ENCODE measurements around the gene ATP6V0C.
"Not testable (repeated sequence)": the region's sequence is repeated elsewhere in the genome, so short reads cannot be mapped to it uniquely, and the experiment has no call there.

ATP6V0C gene

DNA sequence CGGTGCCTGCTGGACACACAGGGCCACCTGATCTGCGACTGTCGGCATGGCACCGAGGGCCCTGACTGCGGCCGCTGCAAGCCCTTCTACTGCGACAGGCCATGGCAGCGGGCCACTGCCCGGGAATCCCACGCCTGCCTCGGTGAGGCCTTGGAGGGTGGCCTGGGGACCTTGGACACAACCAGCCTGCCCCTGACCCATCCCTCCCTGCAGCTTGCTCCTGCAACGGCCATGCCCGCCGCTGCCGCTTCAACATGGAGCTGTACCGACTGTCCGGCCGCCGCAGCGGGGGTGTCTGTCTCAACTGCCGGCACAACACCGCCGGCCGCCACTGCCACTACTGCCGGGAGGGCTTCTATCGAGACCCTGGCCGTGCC is 41.3 kb upstream of the ATP6V0C start:
- H3K36me3 Mint-ChIP-seq, result peaks cover 2% of the 10 kb centered on the region
- H3K27ac Mint-ChIP-seq, result no peak overlapping the region
- DNase-seq (ENCODE audit: low spot score in 2 of 2) (no peak), ATAC-seq (no peak)
- H3K4me1 Mint-ChIP-seq, result peaks cover 36% of the 10 kb centered on the region
- peak overlapping the region; percentile 71 for H3K4me3 Mint-ChIP-seq
- no peaks in the 10 kb centered on the region for H3K9me3 Mint-ChIP-seq

GRCh38 chr16:2472885-2473445 is 40.8 kb upstream of the ATP6V0C start:
- peaks cover 7% of the 10 kb centered on the region for H3K36me3 Mint-ChIP-seq
- no peak overlapping the region for H3K27ac Mint-ChIP-seq
- no peak for DNase-seq (ENCODE audit: low spot score in 2 of 2)
- H3K4me1 Mint-ChIP-seq, result peaks cover 41% of the 10 kb centered on the region
- H3K9me3 Mint-ChIP-seq, result no peaks in the 10 kb centered on the region
- ATAC-seq, result no peak
- H3K4me3 Mint-ChIP-seq, result peak overlapping the region; percentile 71

DNA sequence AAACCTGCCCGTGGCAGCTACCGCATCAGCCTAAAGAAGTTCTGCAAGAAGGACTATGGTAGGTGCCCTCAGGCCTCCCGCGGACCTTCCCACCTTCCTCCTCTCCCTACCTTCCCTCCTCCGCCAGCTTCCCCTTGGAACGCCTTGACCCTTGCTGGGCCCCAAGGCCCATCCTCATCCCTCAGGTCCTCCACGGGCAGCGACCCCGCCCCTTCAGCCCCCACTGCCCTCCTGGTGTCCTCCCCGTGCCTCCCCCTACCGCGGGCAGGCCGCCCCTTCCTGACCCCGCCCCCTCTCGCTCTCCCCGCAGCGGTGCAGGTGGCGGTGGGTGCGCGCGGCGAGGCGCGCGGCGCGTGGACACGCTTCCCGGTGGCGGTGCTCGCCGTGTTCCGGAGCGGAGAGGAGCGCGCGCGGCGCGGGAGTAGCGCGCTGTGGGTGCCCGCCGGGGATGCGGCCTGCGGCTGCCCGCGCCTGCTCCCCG is 40.3 kb upstream of the ATP6V0C start:
- Mint-ChIP-seq H3K36me3 (peaks cover 12% of the 10 kb centered on the region), H3K4me3 (peak overlapping the region; percentile 71), H3K9me3 (no peaks in the 10 kb centered on the region), H3K27ac (no peak overlapping the region), H3K4me1 (peaks cover 37% of the 10 kb centered on the region)
- no peak for ATAC-seq
- no peak for DNase-seq (ENCODE audit: low spot score in 2 of 2)

DNA sequence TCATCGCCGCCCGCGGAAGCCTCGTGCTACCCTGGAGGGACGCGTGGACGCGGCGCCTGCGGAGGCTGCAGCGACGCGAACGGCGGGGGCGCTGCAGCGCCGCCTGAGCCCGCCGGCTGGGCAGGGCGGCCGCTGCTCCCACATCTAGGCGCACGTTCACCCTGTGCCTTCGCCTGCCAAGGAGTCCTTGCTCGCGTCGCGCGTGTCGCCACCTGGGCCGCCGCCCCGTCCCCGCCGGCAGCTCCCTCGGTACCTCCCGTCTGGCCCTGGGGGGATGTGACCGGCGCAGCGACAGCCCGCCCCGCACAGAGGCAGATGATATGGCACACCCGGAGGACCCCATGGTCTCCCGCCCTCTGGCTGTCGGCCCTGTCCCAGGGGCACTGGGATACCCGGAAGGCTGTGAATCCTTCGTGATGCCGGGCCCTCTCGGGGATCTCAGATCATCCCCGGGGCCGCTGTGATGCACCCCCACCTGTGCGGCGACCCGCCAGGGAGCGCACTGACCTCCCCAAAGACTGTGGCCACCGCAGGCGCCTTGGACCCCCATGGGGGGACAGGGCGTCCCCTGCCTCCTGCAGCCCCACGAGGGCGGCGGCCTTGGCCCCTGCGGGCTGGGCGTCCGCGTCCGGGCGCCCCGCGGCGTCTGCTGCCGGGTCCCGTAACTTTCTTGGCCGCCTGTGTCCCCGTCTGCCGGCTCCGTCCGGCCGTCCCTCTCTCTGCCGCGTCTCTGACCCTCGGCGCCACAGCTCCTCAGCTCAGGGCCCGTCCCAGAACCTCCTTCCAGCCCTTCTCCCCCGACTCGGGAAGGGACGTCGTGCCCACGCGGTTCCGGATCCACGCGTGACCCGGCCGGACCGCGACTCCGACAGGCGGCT is 39.5 kb upstream of the ATP6V0C start:
- DNase-seq (ENCODE audit: low spot score in 2 of 2) (peak; percentile 46 to 78), ATAC-seq (peak; percentile 71)
- Mint-ChIP-seq H3K4me3 (peak overlapping the region; percentile 71), H3K9me3 (no peaks in the 10 kb centered on the region), H3K27ac (no peak overlapping the region), H3K4me1 (peaks cover 35% of the 10 kb centered on the region), H3K36me3 (peaks cover 13% of the 10 kb centered on the region)

- DNase-seq (ENCODE audit: low spot score in 2 of 2) (peak; percentile 92 to 93), ATAC-seq (peak; percentile 78)
- Mint-ChIP-seq H3K4me3 (peak within 1 kb of the TSS; percentile 71), H3K36me3 (peaks cover 13% of the 10 kb centered on the region), H3K27ac (no peak within 1 kb of the TSS), H3K9me3 (no peaks in the 10 kb centered on the region), H3K4me1 (peaks cover 30% of the 10 kb centered on the region)
Observed at GRCh38 chr16:2474877-2475412, 38.8 kb upstream of the ATP6V0C start, which contains the start of gene TBC1D24. TSS of gene TBC1D24 (plus strand) at chr16:2475127. CDS start at chr16:2496149, 21,022 bp downstream.

DNA sequence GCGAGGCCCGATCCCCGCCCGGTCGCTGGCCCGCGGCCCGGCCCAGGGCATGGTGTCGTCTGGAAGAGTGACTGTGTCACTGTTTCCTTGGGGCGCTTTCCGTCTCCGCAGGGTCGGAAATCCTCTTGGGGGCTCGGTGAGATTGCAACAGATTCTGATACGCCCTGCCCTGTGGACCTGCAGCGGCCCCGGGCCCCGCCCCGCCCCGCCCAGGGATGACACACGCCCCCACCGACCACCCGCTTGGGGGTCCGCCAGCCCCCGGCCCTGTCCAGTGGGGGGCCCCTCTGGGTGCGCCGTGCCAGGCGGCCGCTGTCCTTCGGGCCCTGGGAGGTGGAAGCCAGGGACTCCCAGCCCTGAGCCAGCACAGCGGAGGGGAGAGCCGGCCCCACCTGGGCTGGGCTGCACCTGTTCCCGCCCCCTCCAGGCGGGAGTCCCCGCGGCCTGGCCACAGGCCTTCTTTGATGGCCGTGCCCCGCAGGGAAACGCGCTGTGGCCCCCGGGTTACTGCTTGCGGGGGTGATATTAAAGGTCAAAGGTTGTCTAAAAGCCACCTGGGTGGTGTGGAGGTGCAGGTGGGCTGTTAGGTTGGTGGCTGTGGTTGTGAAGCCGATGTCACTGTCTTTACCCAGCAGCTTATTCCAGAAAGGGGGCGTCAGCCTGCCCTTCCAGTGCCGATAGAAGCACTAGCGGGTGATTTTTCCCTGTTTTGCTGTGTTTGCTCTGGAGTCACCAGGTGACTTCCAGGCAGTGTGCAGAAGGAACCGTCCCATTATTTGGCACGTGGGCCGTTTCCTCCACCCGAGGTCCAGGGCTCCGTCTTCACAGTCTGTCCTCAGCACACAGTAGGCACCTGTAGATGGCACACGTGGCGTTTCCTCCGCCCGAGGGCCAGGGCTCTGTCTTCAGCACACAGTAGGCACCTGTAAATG is 38.1 kb upstream of the ATP6V0C start:
- Mint-ChIP-seq H3K27ac (no peak overlapping the region), H3K4me3 (peak overlapping the region; percentile 71), H3K4me1 (peaks cover 27% of the 10 kb centered on the region), H3K9me3 (no peaks in the 10 kb centered on the region), H3K36me3 (peaks cover 13% of the 10 kb centered on the region)
- DNase-seq (ENCODE audit: low spot score in 2 of 2) (no peak), ATAC-seq (peak; percentile 43)

GRCh38 chr16:2476345-2476720 is 37.4 kb upstream of the ATP6V0C start:
- Mint-ChIP-seq H3K36me3 (peaks cover 13% of the 10 kb centered on the region), H3K4me1 (peaks cover 27% of the 10 kb centered on the region), H3K27ac (no peak overlapping the region), H3K9me3 (no peaks in the 10 kb centered on the region), H3K4me3 (peak overlapping the region; percentile 71)
- no peak for DNase-seq (ENCODE audit: low spot score in 2 of 2)
- no peak for ATAC-seq

GRCh38 chr16:2476741-2477140 is 37.0 kb upstream of the ATP6V0C start:
- ATAC-seq (no peak), DNase-seq (ENCODE audit: low spot score in 2 of 2) (no peak)
- peaks cover 13% of the 10 kb centered on the region for H3K36me3 Mint-ChIP-seq
- no peak overlapping the region for H3K27ac Mint-ChIP-seq
- H3K4me1 Mint-ChIP-seq, result peaks cover 27% of the 10 kb centered on the region
- H3K4me3 Mint-ChIP-seq, result peak overlapping the region; percentile 71
- H3K9me3 Mint-ChIP-seq, result no peaks in the 10 kb centered on the region

GRCh38 chr16:2477327-2477726 is 36.4 kb upstream of the ATP6V0C start:
- Mint-ChIP-seq H3K36me3 (peaks cover 13% of the 10 kb centered on the region), H3K4me3 (no peak overlapping the region), H3K27ac (peak overlapping the region; percentile 70), H3K9me3 (no peaks in the 10 kb centered on the region), H3K4me1 (peaks cover 33% of the 10 kb centered on the region)
- ATAC-seq (no peak), DNase-seq (ENCODE audit: low spot score in 2 of 2) (no peak)

- Mint-ChIP-seq H3K9me3 (no peaks in the 10 kb centered on the region), H3K27ac (no peak overlapping the region), H3K4me3 (no peak overlapping the region), H3K4me1 (peaks cover 35% of the 10 kb centered on the region), H3K36me3 (peaks cover 13% of the 10 kb centered on the region)
- ATAC-seq (no peak), DNase-seq (ENCODE audit: low spot score in 2 of 2) (no peak)
Observed at GRCh38 chr16:2478279-2478678, 35.5 kb upstream of the ATP6V0C start.

GRCh38 chr16:2479996-2480395 is 33.8 kb upstream of the ATP6V0C start:
- H3K9me3 Mint-ChIP-seq; H3K4me3 Mint-ChIP-seq; DNase-seq (ENCODE audit: low spot score in 2 of 2); ATAC-seq: not testable (repeated sequence)
- Mint-ChIP-seq H3K36me3 (peaks cover 13% of the 10 kb centered on the region), H3K4me1 (peaks cover 51% of the 10 kb centered on the region), H3K27ac (peak overlapping the region; percentile 12)

DNA sequence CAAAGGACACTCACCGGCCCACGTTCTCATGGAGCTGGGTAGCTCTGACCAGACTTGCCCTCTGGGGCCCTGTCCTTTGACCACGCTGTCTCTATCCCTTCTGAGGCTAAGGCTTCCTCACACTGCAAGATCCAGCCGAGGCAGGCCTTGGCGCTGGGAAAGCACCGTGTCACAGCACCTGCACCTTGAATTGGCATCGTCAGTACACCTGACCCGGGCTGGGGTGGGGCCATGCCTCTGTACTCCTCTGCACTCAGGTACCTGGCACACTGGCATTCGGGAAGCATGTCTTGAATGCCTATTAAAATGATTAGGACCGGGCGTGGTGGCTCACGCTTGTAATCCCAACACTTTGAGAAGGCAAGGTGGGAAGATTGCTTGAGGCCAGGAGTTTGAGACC is 32.8 kb upstream of the ATP6V0C start:
- ATAC-seq, result no peak
- Mint-ChIP-seq H3K9me3 (no peaks in the 10 kb centered on the region), H3K4me3 (no peak overlapping the region), H3K27ac (peak overlapping the region; percentile 12), H3K36me3 (peaks cover 13% of the 10 kb centered on the region), H3K4me1 (peaks cover 53% of the 10 kb centered on the region)
- DNase-seq (ENCODE audit: low spot score in 2 of 2), result no peak

DNA sequence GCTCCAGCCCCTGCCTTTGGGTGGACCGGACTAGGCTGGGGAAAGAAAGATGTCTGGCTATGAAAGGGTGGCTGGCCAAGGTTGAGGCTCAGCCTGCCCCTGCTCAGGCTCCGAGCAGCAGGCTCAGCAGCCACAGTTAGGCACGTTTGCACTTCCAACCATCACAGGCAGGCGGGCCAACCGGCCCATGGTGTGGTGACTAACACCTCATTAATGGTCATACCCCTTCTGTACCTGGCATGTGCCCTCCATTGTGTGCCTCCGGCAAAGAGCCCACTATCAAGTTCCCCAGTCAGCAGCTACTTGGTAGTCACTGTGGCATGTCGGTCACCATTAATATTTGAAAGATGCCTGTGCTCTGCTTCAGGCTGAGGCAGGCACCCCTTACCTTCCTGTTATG is 32.1 kb upstream of the ATP6V0C start:
- Mint-ChIP-seq H3K36me3 (peaks cover 13% of the 10 kb centered on the region), H3K9me3 (no peaks in the 10 kb centered on the region), H3K27ac (peak overlapping the region; percentile 82), H3K4me1 (peaks cover 51% of the 10 kb centered on the region), H3K4me3 (no peak overlapping the region)
- DNase-seq (ENCODE audit: low spot score in 2 of 2), result no peak
- ATAC-seq, result no peak

- Mint-ChIP-seq H3K36me3 (peaks cover 13% of the 10 kb centered on the region), H3K4me1 (peaks cover 52% of the 10 kb centered on the region), H3K27ac (peak overlapping the region; percentile 82), H3K9me3 (no peaks in the 10 kb centered on the region), H3K4me3 (no peak overlapping the region)
- DNase-seq (ENCODE audit: low spot score in 2 of 2) (no peak), ATAC-seq (no peak)
Observed at GRCh38 chr16:2482249-2482648, 31.5 kb upstream of the ATP6V0C start.

All from stimulated activated effector memory CD8-positive, alpha-beta T cell treated with anti-CD3 and anti-CD28 coated beads, Interleukin-12 subunit alpha, Interleukin-12 subunit beta, amount 100 ng/mL, for 72 hours (primary cell).